Measurements from ENCODE around the gene TANK. TPM values are rescaled to one million over a fixed set of nuclear protein-coding genes. Genes with fewer than 3 reads are reported as not detected.

Gene TANK
- total and polyA plus RNA-seq, 2 of the 8 experiments (the other 6 are each of a cell fraction or from before 2014, with no cell fraction given), result 7.0 to 26.1 TPM

DNA sequence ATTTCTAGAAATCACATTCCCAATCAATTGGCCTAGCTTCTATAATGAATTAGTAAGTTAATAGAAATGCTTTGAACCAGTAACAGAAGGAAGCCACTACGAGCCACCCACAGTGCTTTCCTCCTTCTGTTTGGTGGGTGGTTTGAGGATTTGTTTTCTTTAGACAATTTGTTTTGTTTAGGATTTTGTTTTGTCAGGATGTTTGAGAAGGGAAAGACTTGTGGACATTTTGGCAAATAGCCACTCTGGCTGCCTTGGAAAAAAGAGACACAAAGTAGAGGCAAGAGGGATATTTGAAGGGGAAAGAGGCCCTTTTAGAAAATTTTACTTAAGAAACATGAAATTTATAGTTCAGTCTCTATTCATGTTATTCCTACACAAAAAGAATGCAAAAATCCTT, 47.7 kb downstream of the TANK start:
- FAIRE-seq (no peak), DNase-seq (ENCODE audit: low read depth in 1 of 2, low spot score in 2 of 2) (no peak)
- Histone ChIP-seq H2BK12ac (ENCODE audit: low read depth, low read length) (no peak overlapping the region), H2AK5ac (ENCODE audit: low read depth, low read length) (no peak overlapping the region), H3K56ac (replicated peaks; ENCODE audit: insufficient read length, low read depth, low read length) (no peak overlapping the region), H2BK5ac (ENCODE audit: low read depth, low read length) (no peak overlapping the region), H3K18ac (ENCODE audit: extremely low read depth, low read length) (no peak overlapping the region), H4K8ac (ENCODE audit: extremely low read depth, insufficient read depth, low read length) (no peak overlapping the region), H3K4ac (replicated peaks; ENCODE audit: insufficient read length, low read depth, low read length) (no peak overlapping the region), H2AFZ (ENCODE audit: low read length) (no peak overlapping the region), H3K79me2 (ENCODE audit: control insufficient read depth in 1 of 2, insufficient read depth in 2 of 2, low read length in 2 of 2) (no peaks in the 10 kb centered on the region), H4K20me1 (replicated peaks in 1 of 2; ENCODE audit: control insufficient read depth in 1 of 2, insufficient read depth in 2 of 2, low read length in 2 of 2) (no peaks in the 10 kb centered on the region), H3K23me2 (ENCODE audit: low read depth, low read length) (no peaks in the 10 kb centered on the region), H3K4me2 (ENCODE audit: insufficient read depth in 1 of 2, low read depth in 2 of 2, low read length in 2 of 2) (no peak overlapping the region), H4K5ac (ENCODE audit: insufficient read length, low read depth, low read length) (no peak overlapping the region), H2BK20ac (ENCODE audit: low read length) (no peak overlapping the region), H3K9me3 (ENCODE audit: insufficient read depth in 2 of 2, low read depth in 1 of 2, low read length in 1 of 2) (no peaks in the 10 kb centered on the region), H3K14ac (ENCODE audit: insufficient read length) (no peak overlapping the region), H2BK120ac (replicated peaks; ENCODE audit: low read depth, low read length) (no peak overlapping the region), H3K4me1 (replicated peaks in 1 of 4; ENCODE audit: control insufficient read depth in 3 of 4, insufficient read depth in 4 of 4, low read length in 3 of 4) (no peaks in the 10 kb centered on the region), H4K91ac (replicated peaks; ENCODE audit: insufficient read length, low read length) (no peak overlapping the region), H3K9ac (replicated peaks in 1 of 4; ENCODE audit: extremely low read depth in 1 of 4, low read depth in 3 of 4, low read length in 3 of 4) (no peak overlapping the region), H3K23ac (ENCODE audit: insufficient read length) (no peak overlapping the region), H3K4me3 (ENCODE audit: extremely low read depth in 1 of 4, insufficient read depth in 2 of 4, low read depth in 3 of 4, low read length in 4 of 4) (no peak overlapping the region), H2BK15ac (ENCODE audit: low read length) (no peak overlapping the region), H3K27ac (ENCODE audit: low read depth, low read length) (no peak overlapping the region), H3K27me3 (replicated peaks in 1 of 4; ENCODE audit: control insufficient read depth in 3 of 4, extremely low read depth in 1 of 4, insufficient read depth in 3 of 4, low read length in 3 of 4) (no peaks in the 10 kb centered on the region), H3K79me1 (ENCODE audit: low read depth, low read length) (no peaks in the 10 kb centered on the region), H3K36me3 (ENCODE audit: control insufficient read depth in 2 of 4, insufficient read depth in 4 of 4, low read length in 3 of 4) (peaks cover 0 to 8% (median 2%) of the 10 kb centered on the region in 4 experiments; a peak in 3 of 8 replicates)
- WGBS, 2 experiments (ENCODE audit: extremely low coverage in 1 of 2, insufficient coverage in 1 of 2, insufficient read length in 1 of 2, insufficient replicate concordance in 2 of 2, low coverage in 1 of 2, low lambda C conversion rate in 2 of 2, missing lambda C conversion rate in 1 of 2), result 94% methylated on average over 1 of the region's 1 CpG; no CpG with 5 or more reads in 1 of the 2 experiments
- CTCF ChIA-PET (ENCODE audit: partially characterized antibody), result no interaction called here
- POLR2A ChIA-PET (ENCODE audit: partially characterized antibody), result no interaction called here
- TF ChIP-seq CHD2 (IDR thresholded peaks at IDR 0.05; ENCODE audit: low read length) (no peak), NANOG (IDR thresholded peaks at IDR 0.05; ENCODE audit: insufficient read depth, low read depth, low read length, poor library complexity, severe bottlenecking) (no peak), CREB1 (IDR thresholded peaks at IDR 0.05) (no peak), JUN (IDR thresholded peaks at IDR 0.05; ENCODE audit: low read depth, low read length) (no peak), RXRA (IDR thresholded peaks at IDR 0.05; ENCODE audit: insufficient read depth, low read depth, low read length) (no peak), ATF2 (IDR thresholded peaks at IDR 0.05; ENCODE audit: low read length) (no peak), EGR1 (IDR thresholded peaks at IDR 0.05; ENCODE audit: borderline replicate concordance, low read depth, low read length) (no peak), SAP30 (IDR thresholded peaks at IDR 0.05; ENCODE audit: insufficient read depth, insufficient replicate concordance, low read length) (no peak)

Data from H1 (cell line).